Mammary epithelial cell (primary cell): Measurements from ENCODE around the gene ITGAV.
"Not testable (repeated sequence)": the region's sequence is repeated elsewhere in the genome, so short reads cannot be mapped to it uniquely, and the experiment has no call there.

Source experiments
- CTCF ChIP-seq, 2 donors: IDR thresholded peaks in 1 of 2; conservative IDR thresholded peaks in 1 of 2; 2 replicates each; pipeline ENCODE4 v1.5.1; 2011 to 2012; ENCODE audit warnings: inconsistent platforms in 2 of 2, low read length in 2 of 2, mild to moderate bottlenecking in 2 of 2, control low read depth in 1 of 2, low read depth in 1 of 2; ENCODE audit not compliant: insufficient read depth in 1 of 2; ENCODE audit errors: extremely low read depth in 1 of 2
- EZH2 ChIP-seq: IDR thresholded peaks from 2 replicates; pipeline ENCODE4 v1.6.1; 2012; ENCODE audit warnings: low read length, inconsistent platforms, borderline replicate concordance

- not testable (repeated sequence) for TF ChIP-seq EZH2; CTCF (conservative IDR thresholded peaks at IDR 0.05 in 1 of 2, IDR thresholded peaks at IDR 0.05 in 1 of 2; ENCODE audit: extremely low read depth in 1 of 2, insufficient read depth in 1 of 2, low read depth in 1 of 2, low read length in 2 of 2)
Observed at GRCh38 chr2:186569127-186569526, 20.7 kb upstream of the ITGAV start.
